ENCODE results near the gene RNF187. TPM values are rescaled to one million over a fixed set of nuclear protein-coding genes. Genes with fewer than 3 reads are reported as not detected.

Gene RNF187
- total RNA-seq, 1 donor from 2014 or later, result 156 TPM

DNA sequence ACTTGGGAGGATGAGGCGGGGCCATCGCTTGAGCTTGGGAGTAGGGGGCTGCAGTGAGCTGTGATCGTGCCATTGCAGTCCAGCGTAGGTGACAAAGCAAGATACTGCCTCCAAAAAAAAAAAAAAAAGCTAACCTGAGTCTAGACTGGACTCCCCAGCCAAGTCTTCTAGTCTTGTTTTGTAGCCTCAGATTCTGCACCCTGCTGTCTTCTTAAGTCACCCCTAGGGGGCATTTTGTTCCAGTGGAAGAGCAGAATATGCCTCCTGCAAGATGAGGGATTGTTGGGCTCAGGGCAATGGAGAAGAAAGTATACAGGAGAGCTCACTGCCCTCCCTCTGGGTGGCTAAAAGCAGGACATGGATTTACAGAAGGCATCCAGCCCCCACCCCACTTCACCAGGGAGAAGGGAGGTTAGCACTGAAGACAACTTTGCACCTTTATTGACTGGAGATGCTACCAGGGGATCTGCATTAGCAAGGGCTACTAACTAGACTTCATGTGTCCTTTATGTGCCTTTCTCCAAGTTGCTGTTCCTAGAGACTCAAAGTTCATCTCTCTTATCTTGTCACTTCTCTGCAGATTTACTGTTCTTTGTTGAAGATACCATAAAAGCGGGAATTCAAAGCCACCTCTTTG, 15.3 kb upstream of the RNF187 start:
- no peak overlapping the region for H3K27ac Mint-ChIP-seq (ENCODE audit: unreplicated experiment)
- TF ChIP-seq, protein P1, sequence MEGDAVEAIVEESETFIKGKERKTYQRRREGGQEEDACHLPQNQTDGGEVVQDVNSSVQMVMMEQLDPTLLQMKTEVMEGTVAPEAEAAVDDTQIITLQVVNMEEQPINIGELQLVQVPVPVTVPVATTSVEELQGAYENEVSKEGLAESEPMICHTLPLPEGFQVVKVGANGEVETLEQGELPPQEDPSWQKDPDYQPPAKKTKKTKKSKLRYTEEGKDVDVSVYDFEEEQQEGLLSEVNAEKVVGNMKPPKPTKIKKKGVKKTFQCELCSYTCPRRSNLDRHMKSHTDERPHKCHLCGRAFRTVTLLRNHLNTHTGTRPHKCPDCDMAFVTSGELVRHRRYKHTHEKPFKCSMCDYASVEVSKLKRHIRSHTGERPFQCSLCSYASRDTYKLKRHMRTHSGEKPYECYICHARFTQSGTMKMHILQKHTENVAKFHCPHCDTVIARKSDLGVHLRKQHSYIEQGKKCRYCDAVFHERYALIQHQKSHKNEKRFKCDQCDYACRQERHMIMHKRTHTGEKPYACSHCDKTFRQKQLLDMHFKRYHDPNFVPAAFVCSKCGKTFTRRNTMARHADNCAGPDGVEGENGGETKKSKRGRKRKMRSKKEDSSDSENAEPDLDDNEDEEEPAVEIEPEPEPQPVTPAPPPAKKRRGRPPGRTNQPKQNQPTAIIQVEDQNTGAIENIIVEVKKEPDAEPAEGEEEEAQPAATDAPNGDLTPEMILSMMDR (IDR thresholded peaks at IDR 0.05), result peak; percentile 39
- H3K9me3 Mint-ChIP-seq (ENCODE audit: unreplicated experiment), result no peaks in the 10 kb centered on the region
- no peaks in the 10 kb centered on the region for H3K36me3 Mint-ChIP-seq (ENCODE audit: unreplicated experiment)
- peaks cover 27% of the 10 kb centered on the region for H3K27me3 Mint-ChIP-seq (ENCODE audit: unreplicated experiment)
- no peak overlapping the region for H3K4me3 Mint-ChIP-seq (ENCODE audit: unreplicated experiment)
- peaks cover 15% of the 10 kb centered on the region for H3K4me1 Mint-ChIP-seq (ENCODE audit: unreplicated experiment)
- no peak for DNase-seq (ENCODE audit: extremely low spot score, unreplicated experiment)

DNA sequence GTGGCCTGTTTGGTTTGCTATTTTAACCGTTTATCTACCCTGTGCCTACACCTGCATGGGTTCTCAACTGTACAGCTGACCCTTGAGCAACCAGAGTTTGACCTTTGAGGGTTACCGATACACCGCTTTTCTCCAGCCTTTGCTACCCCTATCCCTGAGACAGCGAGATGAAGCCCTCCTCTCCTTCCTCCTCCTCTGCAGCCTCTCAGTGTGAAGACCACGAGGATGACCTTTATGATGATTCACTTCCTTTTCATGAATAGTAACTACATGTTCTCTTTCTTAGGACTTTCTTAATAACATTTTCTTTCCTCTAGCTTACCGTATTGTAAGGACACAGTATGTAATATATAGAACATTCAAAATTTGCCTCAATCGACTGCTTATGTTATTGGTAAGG, 14.5 kb upstream of the RNF187 start:
- H3K27me3 Mint-ChIP-seq (ENCODE audit: unreplicated experiment), result peaks cover 24% of the 10 kb centered on the region
- peak overlapping the region; percentile 9 for H3K27ac Mint-ChIP-seq (ENCODE audit: unreplicated experiment)

DNA sequence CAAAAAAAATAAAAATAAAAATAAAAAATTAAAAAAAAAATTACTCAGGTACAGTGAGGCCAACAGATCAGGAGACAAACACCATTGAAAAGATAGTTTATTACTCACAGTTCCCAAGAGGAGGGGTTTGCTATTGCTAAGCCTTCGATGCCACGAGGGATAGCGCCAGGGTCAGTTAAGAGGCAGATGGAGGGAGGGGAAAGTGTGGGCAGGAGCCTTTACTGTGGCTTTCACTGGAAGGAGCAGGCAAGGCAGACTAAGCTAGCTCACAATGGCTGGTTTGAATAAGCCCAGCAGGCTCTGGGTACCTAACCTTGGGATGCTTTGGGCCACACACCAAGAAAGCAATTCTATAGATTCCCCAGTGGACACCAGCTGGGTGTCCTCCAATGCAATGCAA, 12.7 kb upstream of the RNF187 start:
- Mint-ChIP-seq H3K4me1 (ENCODE audit: unreplicated experiment) (peaks cover 15% of the 10 kb centered on the region), H3K27me3 (ENCODE audit: unreplicated experiment) (peaks cover 25% of the 10 kb centered on the region), H3K4me3 (ENCODE audit: unreplicated experiment) (no peak overlapping the region), H3K27ac (ENCODE audit: unreplicated experiment) (no peak overlapping the region), H3K9me3 (ENCODE audit: unreplicated experiment) (no peaks in the 10 kb centered on the region), H3K36me3 (ENCODE audit: unreplicated experiment) (no peaks in the 10 kb centered on the region)
- TF ChIP-seq, protein P1 (IDR thresholded peaks at IDR 0.05), result no peak
- DNase-seq (ENCODE audit: extremely low spot score, unreplicated experiment), result no peak

More for the DNA sequence above, 14.5 kb upstream of the RNF187 start:
- H3K4me1 Mint-ChIP-seq (ENCODE audit: unreplicated experiment), result peaks cover 15% of the 10 kb centered on the region
- no peak overlapping the region for H3K4me3 Mint-ChIP-seq (ENCODE audit: unreplicated experiment)
- H3K9me3 Mint-ChIP-seq (ENCODE audit: unreplicated experiment), result no peaks in the 10 kb centered on the region
- TF ChIP-seq, protein P1 (IDR thresholded peaks at IDR 0.05), result no peak
- H3K36me3 Mint-ChIP-seq (ENCODE audit: unreplicated experiment), result no peaks in the 10 kb centered on the region
- DNase-seq (ENCODE audit: extremely low spot score, unreplicated experiment), result no peak

DNA sequence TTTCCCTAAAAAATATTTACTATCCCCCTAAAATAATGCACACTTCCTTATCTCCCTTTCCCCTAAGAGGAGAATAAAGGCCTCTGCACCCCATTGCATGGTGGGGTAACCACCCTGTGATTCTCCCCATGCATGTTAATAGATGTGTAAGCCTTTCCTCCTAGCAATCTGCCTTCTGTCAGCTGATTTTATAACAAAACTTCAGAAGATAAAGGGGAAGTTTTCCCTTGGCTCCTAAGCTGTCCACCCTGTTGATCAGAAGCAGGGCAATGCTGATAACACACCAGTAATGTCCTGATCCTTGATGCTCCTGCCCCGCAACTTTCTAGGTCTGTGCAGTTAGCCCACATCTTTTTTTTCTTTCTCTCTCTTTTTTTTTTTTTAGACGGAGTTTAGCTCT, 11.4 kb upstream of the RNF187 start:
- no peak for DNase-seq (ENCODE audit: extremely low spot score, unreplicated experiment)
- H3K27ac Mint-ChIP-seq (ENCODE audit: unreplicated experiment), result no peak overlapping the region
- H3K4me3 Mint-ChIP-seq (ENCODE audit: unreplicated experiment), result no peak overlapping the region
- peaks cover 22% of the 10 kb centered on the region for H3K4me1 Mint-ChIP-seq (ENCODE audit: unreplicated experiment)
- TF ChIP-seq, protein P1 (IDR thresholded peaks at IDR 0.05), result no peak
- H3K36me3 Mint-ChIP-seq (ENCODE audit: unreplicated experiment), result no peaks in the 10 kb centered on the region
- H3K27me3 Mint-ChIP-seq (ENCODE audit: unreplicated experiment), result peaks cover 34% of the 10 kb centered on the region
- no peaks in the 10 kb centered on the region for H3K9me3 Mint-ChIP-seq (ENCODE audit: unreplicated experiment)

DNA sequence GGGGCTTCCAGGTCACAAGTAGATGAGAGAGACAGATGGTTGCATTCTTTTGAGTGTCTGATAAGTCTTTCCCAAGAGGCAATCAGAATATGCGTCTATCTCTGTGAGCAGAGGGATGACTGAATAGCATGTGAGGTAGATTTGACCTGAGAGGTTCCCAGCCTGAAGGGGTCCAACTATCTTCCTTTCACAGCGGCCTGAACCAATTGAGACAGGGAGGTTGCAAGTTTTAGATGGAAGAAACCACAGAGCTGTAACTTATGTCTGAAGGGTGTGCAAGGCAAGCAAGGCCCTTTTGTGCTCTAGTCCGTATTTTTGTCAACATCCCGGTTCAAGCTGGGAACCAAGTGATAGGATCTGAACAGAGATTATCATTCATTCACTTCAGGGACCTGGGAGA, 9.9 kb upstream of the RNF187 start:
- no peak for DNase-seq (ENCODE audit: extremely low spot score, unreplicated experiment)
- peaks cover 44% of the 10 kb centered on the region for H3K27me3 Mint-ChIP-seq (ENCODE audit: unreplicated experiment)
- TF ChIP-seq, protein P1 (IDR thresholded peaks at IDR 0.05), result no peak
- H3K27ac Mint-ChIP-seq (ENCODE audit: unreplicated experiment), result no peak overlapping the region
- no peaks in the 10 kb centered on the region for H3K36me3 Mint-ChIP-seq (ENCODE audit: unreplicated experiment)
- no peak overlapping the region for H3K4me3 Mint-ChIP-seq (ENCODE audit: unreplicated experiment)
- peaks cover 17% of the 10 kb centered on the region for H3K4me1 Mint-ChIP-seq (ENCODE audit: unreplicated experiment)
- H3K9me3 Mint-ChIP-seq (ENCODE audit: unreplicated experiment), result no peaks in the 10 kb centered on the region
